Stimulated activated CD8-positive, alpha-beta memory T cell treated with anti-CD3 and anti-CD28 coated beads, Interleukin-15, amount 100 ng/mL, for 24 hours (primary cell): ENCODE measurements around the gene AGBL1.

Experiments used
- DNase-seq: peaks from one replicate; pipeline ENCODE4 v3.0.0-alpha.2; 2020; ENCODE audit warnings: low read depth

Gene AGBL1

GRCh38 chr15:86645925-86646500 is 566.3 kb downstream of the AGBL1 start:
- DNase-seq = no peak

GRCh38 chr15:86647810-86648440 is 568.3 kb downstream of the AGBL1 start:
- DNase-seq = no peak

- DNase-seq = no peak
Observed at GRCh38 chr15:86649277-86649676, 569.6 kb downstream of the AGBL1 start.

- no peak for DNase-seq
Observed at GRCh38 chr15:86650094-86650493, 570.4 kb downstream of the AGBL1 start.

GRCh38 chr15:86653344-86654197 is 573.9 kb downstream of the AGBL1 start:
- DNase-seq = no peak

- DNase-seq = no peak
Observed at GRCh38 chr15:86654501-86654900, 574.8 kb downstream of the AGBL1 start.

GRCh38 chr15:86657305-86657704 is 577.6 kb downstream of the AGBL1 start:
- no peak for DNase-seq

GRCh38 chr15:86659724-86660411 is 580.2 kb downstream of the AGBL1 start:
- DNase-seq = no peak

- no peak for DNase-seq
Observed at GRCh38 chr15:86661580-86661979, 581.9 kb downstream of the AGBL1 start.

- DNase-seq = no peak
Observed at GRCh38 chr15:86663304-86663703, 583.6 kb downstream of the AGBL1 start.

GRCh38 chr15:86663979-86664378 is 584.3 kb downstream of the AGBL1 start:
- no peak for DNase-seq

- no peak for DNase-seq
Observed at GRCh38 chr15:86664581-86664980, 584.9 kb downstream of the AGBL1 start.

- DNase-seq = no peak
Observed at GRCh38 chr15:86676002-86676401, 596.3 kb downstream of the AGBL1 start.

GRCh38 chr15:86677278-86677677 is 597.6 kb downstream of the AGBL1 start:
- DNase-seq = no peak

- DNase-seq = no peak
Observed at GRCh38 chr15:86685263-86685662, 605.6 kb downstream of the AGBL1 start.

- no peak for DNase-seq
Observed at GRCh38 chr15:86689006-86689405, 609.3 kb downstream of the AGBL1 start.

GRCh38 chr15:86690566-86690965 is 610.9 kb downstream of the AGBL1 start:
- no peak for DNase-seq

- no peak for DNase-seq
Observed at GRCh38 chr15:86691091-86691663, 611.5 kb downstream of the AGBL1 start.

GRCh38 chr15:86700864-86701610 is 621.4 kb downstream of the AGBL1 start:
- no peak for DNase-seq

GRCh38 chr15:86701611-86701963 is 621.9 kb downstream of the AGBL1 start:
- DNase-seq = no peak

- no peak for DNase-seq
Observed at GRCh38 chr15:86706813-86707212, 627.1 kb downstream of the AGBL1 start.

GRCh38 chr15:86711476-86711875 is 631.8 kb downstream of the AGBL1 start:
- DNase-seq = no peak
